Body of pancreas (tissue), 4 donors: ENCODE measurements around the gene FBXL3. TPM values are rescaled to one million over a fixed set of nuclear protein-coding genes. Genes with fewer than 3 reads are reported as not detected.
"Not testable (repeated sequence)": the region's sequence is repeated elsewhere in the genome, so short reads cannot be mapped to it uniquely, and the experiment has no call there.

Experiments used
- ATAC-seq: fragments of 150-250 bp; one replicate; pipeline ENCODE4 v1.9.1; 2016
- DNase-seq, 4 donors: peaks; one replicate each; pipeline ENCODE4 v3.0.0-alpha.2; 2019
- H3K27ac ChIP-seq, 4 donors: fragments of 200-600 bp; sonication (generic); 1 replicate in 3 of 4; 2 replicates in 1 of 4; pipeline versions ENCODE4 v1.5.1 to v1.6.1; 2016 to 2019; ENCODE audit warnings: mild to moderate bottlenecking in 1 of 4, mixed read lengths in 1 of 4, moderate library complexity in 1 of 4
- H3K27me3 ChIP-seq, 2 donors: fragments of 200-600 bp; sonication (generic); one replicate each; pipeline ENCODE4 v1.6.0; 2016; ENCODE audit warnings: mild to moderate bottlenecking in 1 of 2
- H3K36me3 ChIP-seq, 2 donors: fragments of 200-600 bp; sonication (generic); replicated peaks in 1 of 2; 2 replicates each; pipeline ENCODE4 v1.5.1; 2016; ENCODE audit warnings: low read depth in 2 of 2; ENCODE audit not compliant: insufficient read depth in 1 of 2
- H3K4me1 ChIP-seq: fragments of 200-600 bp; sonication (generic); one replicate; pipeline ENCODE4 v1.6.0; 2016
- H3K4me3 ChIP-seq, 2 donors: fragments of 200-600 bp; sonication (generic); 1 replicate in 1 of 2; 2 replicates in 1 of 2; pipeline ENCODE4 v1.5.1; 2016 to 2019
- H3K9me3 ChIP-seq, 3 donors: fragments of 200-600 bp; sonication (generic); 1 replicate in 2 of 3; 2 replicates in 1 of 3; pipeline ENCODE4 v1.5.1; 2016
- POLR2A ChIP-seq, 3 donors: fragments of 450-650 bp; IDR thresholded peaks; one replicate each; pipeline ENCODE4 v1.6.1; 2016; ENCODE audit warnings: antibody characterized with exemption in 3 of 3, mild to moderate bottlenecking in 2 of 3
- WGBS, 2 donors: methylation state at CpG; one replicate each; pipeline ENCODE4 v1.1.5; 2017; 5-methylcytosine and 5-hydroxymethylcytosine counted together
- intact Hi-C: fragments of 100-400 bp; cut with DNase I; formaldehyde crosslinking; loops from one replicate; pipeline ENCODE4 v1.15.1; 2023
- total RNA-seq, 2 donors: library from RNA; depleted of rRNA; stranded (reverse); fragments of >200 nt; gene quantifications; one replicate each; pipeline ENCODE4 v1.1.0, GENCODE V29; 2016
- TF ChIP-seq, protein P1 (sequence below), 7 experiments: fragments of 450-650 bp in 4 of 7; fragments of 200-600 bp in 3 of 7; sonication (generic) in 3 of 7; IDR thresholded peaks; one replicate each; pipeline ENCODE4 v1.5.1; 2016 to 2019; ENCODE audit warnings: antibody characterized with exemption in 7 of 7

FBXL3 gene
- total RNA-seq, 2 donors from 2014 or later: 25.4 to 35.0 TPM

DNA sequence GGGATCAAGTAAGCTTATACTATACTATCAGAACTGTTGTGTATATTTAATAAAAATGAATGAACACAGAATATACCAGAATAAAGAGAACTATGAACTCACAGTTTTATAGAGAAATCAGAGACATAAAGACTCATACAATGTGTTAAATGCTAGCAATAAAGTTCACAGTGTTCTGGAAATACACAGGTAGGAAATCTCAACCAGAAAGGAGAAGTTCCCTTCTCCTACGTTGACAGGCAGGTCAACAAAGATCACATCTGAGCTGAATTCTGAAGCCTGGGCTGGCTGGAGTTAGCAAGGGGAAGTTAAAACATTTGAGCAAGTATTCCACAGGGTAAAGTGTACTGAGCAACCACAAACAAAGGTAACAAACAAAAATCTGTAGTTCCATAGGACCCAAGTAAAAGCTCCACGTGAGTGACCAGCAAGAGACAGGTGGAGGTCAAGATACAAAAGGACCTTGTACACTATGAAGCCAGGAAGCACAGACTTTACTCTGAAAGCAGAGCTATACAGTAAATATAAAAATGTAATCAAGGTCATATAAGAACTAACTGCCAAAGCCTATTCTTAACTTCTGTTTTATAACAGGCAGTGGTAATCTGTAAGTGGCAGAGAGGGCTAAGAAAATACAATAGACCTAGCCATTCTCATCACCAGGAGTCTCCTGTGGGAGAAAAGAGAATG lies 13.0 kb downstream of the FBXL3 start:
- H3K4me1 ChIP-seq: peaks cover 20% of the 10 kb centered on the region
- TF ChIP-seq, protein P1, sequence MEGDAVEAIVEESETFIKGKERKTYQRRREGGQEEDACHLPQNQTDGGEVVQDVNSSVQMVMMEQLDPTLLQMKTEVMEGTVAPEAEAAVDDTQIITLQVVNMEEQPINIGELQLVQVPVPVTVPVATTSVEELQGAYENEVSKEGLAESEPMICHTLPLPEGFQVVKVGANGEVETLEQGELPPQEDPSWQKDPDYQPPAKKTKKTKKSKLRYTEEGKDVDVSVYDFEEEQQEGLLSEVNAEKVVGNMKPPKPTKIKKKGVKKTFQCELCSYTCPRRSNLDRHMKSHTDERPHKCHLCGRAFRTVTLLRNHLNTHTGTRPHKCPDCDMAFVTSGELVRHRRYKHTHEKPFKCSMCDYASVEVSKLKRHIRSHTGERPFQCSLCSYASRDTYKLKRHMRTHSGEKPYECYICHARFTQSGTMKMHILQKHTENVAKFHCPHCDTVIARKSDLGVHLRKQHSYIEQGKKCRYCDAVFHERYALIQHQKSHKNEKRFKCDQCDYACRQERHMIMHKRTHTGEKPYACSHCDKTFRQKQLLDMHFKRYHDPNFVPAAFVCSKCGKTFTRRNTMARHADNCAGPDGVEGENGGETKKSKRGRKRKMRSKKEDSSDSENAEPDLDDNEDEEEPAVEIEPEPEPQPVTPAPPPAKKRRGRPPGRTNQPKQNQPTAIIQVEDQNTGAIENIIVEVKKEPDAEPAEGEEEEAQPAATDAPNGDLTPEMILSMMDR (IDR thresholded peaks at IDR 0.05): no peak
- no peak for TF ChIP-seq POLR2A (IDR thresholded peaks at IDR 0.05)
- no peaks in the 10 kb centered on the region for H3K27me3 ChIP-seq
- H3K9me3 ChIP-seq: no peaks in the 10 kb centered on the region
- no peak for DNase-seq
- ATAC-seq: no peak
- intact Hi-C loops: no loop called here
- no peak overlapping the region for H3K4me3 ChIP-seq
- H3K36me3 ChIP-seq: peaks cover 0 to 30% of the 10 kb centered on the region in 2 donors
- 42 to 64% methylated on average over 2 of the region's 2 CpGs for WGBS, 2 donors
- no peak overlapping the region for H3K27ac ChIP-seq

DNA sequence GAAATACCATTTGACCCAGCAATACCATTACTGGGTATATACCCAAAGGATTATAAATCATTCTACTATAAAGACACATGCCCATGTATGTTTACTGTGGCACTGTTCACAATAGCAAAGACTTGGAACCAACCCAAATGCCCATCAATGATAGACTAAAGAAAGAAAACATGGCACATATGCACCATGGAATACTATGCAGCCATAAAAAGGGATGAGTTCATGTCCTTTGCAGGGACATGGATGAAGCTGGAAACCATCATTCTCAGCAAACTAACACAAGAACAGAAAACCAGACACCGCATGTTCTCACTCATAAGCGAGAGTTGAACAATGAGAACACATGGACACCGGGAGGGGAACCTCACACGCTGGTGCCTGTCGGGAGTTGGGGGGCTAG lies 17.2 kb downstream of the FBXL3 start:
- 94 to 96% methylated on average over 5 of the region's 5 CpGs for WGBS, 2 donors
- H3K36me3 ChIP-seq: peaks cover 0 to 20% of the 10 kb centered on the region in 2 donors

DNA sequence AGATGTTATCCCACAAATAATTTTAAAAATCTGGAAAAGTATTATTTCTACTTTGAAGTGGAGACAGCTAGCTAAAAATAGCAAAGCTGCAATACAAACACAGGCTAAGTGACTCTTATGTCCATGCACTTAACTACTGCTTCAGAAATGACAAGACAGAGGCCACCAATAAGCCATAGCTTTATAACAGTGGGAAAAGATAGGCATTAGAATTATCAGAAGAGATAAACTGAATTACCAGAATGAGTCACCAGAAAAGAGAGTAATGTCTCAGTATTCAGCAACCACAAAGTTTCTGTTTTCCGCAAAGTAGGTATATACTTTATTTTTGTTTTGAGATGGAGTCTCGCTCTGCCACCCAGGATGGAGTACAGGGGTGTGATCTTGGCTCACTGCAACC lies 17.9 kb downstream of the FBXL3 start:
- intact Hi-C loops: no loop called here
- peaks cover 0 to 18% of the 10 kb centered on the region in 2 donors for H3K36me3 ChIP-seq
- H3K27ac ChIP-seq: no peak overlapping the region
- peaks cover 5% of the 10 kb centered on the region for H3K4me1 ChIP-seq
- DNase-seq (no peak), ATAC-seq (no peak)
- WGBS, 2 donors: 95 to 98% methylated on average over 2 of the region's 2 CpGs
- H3K9me3 ChIP-seq: no peaks in the 10 kb centered on the region
- no peaks in the 10 kb centered on the region for H3K27me3 ChIP-seq
- no peak for TF ChIP-seq POLR2A (IDR thresholded peaks at IDR 0.05)
- TF ChIP-seq, protein P1 (IDR thresholded peaks at IDR 0.05): no peak
- no peak overlapping the region for H3K4me3 ChIP-seq

More for the DNA sequence above, 17.2 kb downstream of the FBXL3 start:
- DNase-seq, intact Hi-C loops, ATAC-seq, H3K9me3 ChIP-seq, H3K27me3 ChIP-seq, H3K4me3 ChIP-seq, H3K27ac ChIP-seq: not testable (repeated sequence)
- peaks cover 11% of the 10 kb centered on the region for H3K4me1 ChIP-seq

DNA sequence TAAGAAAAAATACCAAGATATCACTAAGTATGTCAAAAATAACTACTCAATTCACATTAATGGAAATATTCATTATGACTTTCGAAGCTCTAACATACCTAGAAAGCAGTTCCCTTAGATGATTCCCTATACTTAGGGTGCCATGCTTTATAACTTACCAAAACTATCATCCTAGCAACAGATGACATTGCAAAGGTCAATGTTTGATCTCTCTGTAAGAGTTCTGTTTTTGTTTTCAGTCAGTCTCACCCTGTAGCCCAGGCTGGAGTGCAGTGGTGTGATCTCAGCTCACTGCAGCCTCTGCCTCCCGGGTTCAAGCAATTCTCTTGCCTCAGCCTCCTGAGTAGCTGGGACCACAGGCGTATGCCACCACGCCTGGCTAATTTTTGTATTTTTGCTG lies 18.6 kb downstream of the FBXL3 start:
- peaks cover 0 to 19% of the 10 kb centered on the region in 2 donors for H3K36me3 ChIP-seq
- H3K9me3 ChIP-seq, H3K27ac ChIP-seq, H3K4me3 ChIP-seq, H3K27me3 ChIP-seq, DNase-seq, ATAC-seq, intact Hi-C loops, H3K4me1 ChIP-seq: not testable (repeated sequence)
- WGBS, 2 donors: 89 to 94% methylated on average over 2 to 4 of the region's 4 CpGs

DNA sequence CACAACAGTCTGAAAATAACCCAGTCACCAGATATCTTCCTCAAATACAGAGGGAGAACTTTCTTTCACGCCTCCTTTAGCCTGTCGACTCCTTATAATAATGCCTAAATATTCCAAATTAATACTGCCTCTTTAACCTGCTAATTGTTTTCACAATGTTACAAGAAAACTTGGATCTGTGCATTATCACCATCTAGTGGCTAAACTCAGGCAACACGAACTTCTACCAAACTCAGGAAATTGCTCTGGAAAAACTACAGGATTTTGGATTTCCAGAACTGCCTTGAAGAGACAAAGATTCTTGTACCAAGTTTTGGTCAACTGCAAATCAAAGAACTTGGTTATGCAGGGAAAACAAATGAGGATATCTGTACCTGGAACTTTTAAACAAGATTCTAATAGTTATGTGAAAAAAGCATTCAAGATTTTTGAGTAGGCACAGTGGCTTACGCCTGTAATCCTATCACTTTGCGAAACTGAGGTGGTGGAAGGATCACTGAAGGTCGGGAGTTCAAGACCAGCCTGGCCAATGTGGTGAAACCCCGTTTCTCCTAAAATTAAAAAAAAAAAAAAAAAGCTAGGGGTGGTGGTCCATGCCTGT lies 24.3 kb downstream of the FBXL3 start:
- no peaks in the 10 kb centered on the region for H3K9me3 ChIP-seq

More for the DNA sequence above, 24.3 kb downstream of the FBXL3 start:
- 48 to 58% methylated on average over 7 of the region's 7 CpGs for WGBS, 2 donors
- DNase-seq (peak in 1 of 4 donors; percentile 12), ATAC-seq (peak; percentile 56)
- intact Hi-C loops: no loop called here
- TF ChIP-seq POLR2A (IDR thresholded peaks at IDR 0.05): no peak
- TF ChIP-seq, protein P1 (IDR thresholded peaks at IDR 0.05): peak; percentile 32 to 64 (median 58)
- no peak overlapping the region for H3K27ac ChIP-seq
- H3K4me3 ChIP-seq: no peak overlapping the region
- H3K27me3 ChIP-seq: no peaks in the 10 kb centered on the region
- peaks cover 42% of the 10 kb centered on the region for H3K4me1 ChIP-seq
- peaks cover 0 to 7% of the 10 kb centered on the region in 2 donors for H3K36me3 ChIP-seq
